A673 (cell line): ENCODE data around the gene ADM.

Experiments
- EZH2 ChIP-seq: fragments of 200-600 bp; sonication (generic); IDR thresholded peaks from 2 replicates; pipeline ENCODE4 v1.6.1; 2017; ENCODE audit warnings: borderline replicate concordance, low read depth, mild to moderate bottlenecking, mixed read lengths, antibody characterized with exemption, low read length; ENCODE audit not compliant: poor library complexity, severe bottlenecking
- TF ChIP-seq, protein P1 (sequence below): fragments of 300-800, 200-600 bp; sonication (generic); conservative IDR thresholded peaks from 2 replicates; pipeline ENCODE4 v1.5.1; 2017; ENCODE audit warnings: low read depth, mild to moderate bottlenecking, antibody characterized with exemption, low read length, moderate library complexity, mixed read lengths

DNA sequence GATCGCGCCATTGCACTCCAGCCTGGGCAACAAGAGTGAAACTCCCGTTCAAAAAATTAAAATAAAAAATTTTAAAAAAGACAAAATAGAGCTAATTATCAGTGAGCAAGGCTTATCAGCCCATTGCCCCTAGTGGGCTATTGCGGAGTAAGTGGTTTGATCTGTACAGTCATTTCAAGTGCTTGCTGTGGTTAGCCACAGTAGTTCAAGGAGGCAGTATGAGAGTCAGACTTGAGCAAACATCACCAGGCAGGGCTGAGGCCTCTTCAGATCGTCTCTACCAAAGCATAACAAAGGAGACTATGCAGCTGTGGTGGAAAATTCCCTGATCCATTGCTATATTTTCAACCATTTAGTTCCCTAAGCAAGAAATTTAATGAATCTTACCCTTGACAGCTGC, 6.5 kb upstream of the ADM start:
- TF ChIP-seq EZH2 = no peak
- TF ChIP-seq, protein P1, sequence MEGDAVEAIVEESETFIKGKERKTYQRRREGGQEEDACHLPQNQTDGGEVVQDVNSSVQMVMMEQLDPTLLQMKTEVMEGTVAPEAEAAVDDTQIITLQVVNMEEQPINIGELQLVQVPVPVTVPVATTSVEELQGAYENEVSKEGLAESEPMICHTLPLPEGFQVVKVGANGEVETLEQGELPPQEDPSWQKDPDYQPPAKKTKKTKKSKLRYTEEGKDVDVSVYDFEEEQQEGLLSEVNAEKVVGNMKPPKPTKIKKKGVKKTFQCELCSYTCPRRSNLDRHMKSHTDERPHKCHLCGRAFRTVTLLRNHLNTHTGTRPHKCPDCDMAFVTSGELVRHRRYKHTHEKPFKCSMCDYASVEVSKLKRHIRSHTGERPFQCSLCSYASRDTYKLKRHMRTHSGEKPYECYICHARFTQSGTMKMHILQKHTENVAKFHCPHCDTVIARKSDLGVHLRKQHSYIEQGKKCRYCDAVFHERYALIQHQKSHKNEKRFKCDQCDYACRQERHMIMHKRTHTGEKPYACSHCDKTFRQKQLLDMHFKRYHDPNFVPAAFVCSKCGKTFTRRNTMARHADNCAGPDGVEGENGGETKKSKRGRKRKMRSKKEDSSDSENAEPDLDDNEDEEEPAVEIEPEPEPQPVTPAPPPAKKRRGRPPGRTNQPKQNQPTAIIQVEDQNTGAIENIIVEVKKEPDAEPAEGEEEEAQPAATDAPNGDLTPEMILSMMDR = no peak
